ENCODE measurements around the gene MMP28.

DNA sequence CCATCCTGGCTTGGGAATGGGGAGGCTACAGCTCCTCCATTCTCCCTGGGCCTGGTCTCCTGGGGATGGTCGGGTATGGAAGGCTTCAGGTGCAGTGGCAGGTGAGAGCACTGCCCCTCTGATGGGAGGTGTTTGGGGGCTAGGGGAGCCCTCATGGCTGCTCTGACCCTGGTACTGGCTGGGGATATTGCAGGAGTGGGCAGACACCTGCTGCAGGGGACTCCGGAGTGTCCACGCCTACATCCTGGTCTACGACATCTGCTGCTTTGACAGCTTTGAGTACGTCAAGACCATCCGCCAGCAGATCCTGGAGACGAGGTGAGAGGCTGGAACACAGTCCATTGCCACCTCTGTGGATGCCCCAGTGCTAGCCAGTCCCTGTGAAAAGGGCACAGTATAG lies 55.2 kb downstream of the MMP28 start:
- TF ChIP-seq POLR2A (IDR thresholded peaks at IDR 0.05; ENCODE audit: low read depth, low read length) (no peak), MEF2A (IDR thresholded peaks at IDR 0.05; ENCODE audit: insufficient read depth, low read depth, low read length) (no peak), CHD1 (IDR thresholded peaks at IDR 0.05; ENCODE audit: low read depth, low read length) (no peak), SP1 (IDR thresholded peaks at IDR 0.05; ENCODE audit: low read depth, low read length) (no peak), TAF1 (IDR thresholded peaks at IDR 0.05; ENCODE audit: borderline replicate concordance, low read depth, low read length) (no peak), PAX5 (IDR thresholded peaks at IDR 0.05; ENCODE audit: borderline replicate concordance, low read depth, low read length) (no peak), POU2F2 (IDR thresholded peaks at IDR 0.05; ENCODE audit: borderline replicate concordance, low read depth, low read length) (no peak)
- TF ChIP-seq, protein P1, sequence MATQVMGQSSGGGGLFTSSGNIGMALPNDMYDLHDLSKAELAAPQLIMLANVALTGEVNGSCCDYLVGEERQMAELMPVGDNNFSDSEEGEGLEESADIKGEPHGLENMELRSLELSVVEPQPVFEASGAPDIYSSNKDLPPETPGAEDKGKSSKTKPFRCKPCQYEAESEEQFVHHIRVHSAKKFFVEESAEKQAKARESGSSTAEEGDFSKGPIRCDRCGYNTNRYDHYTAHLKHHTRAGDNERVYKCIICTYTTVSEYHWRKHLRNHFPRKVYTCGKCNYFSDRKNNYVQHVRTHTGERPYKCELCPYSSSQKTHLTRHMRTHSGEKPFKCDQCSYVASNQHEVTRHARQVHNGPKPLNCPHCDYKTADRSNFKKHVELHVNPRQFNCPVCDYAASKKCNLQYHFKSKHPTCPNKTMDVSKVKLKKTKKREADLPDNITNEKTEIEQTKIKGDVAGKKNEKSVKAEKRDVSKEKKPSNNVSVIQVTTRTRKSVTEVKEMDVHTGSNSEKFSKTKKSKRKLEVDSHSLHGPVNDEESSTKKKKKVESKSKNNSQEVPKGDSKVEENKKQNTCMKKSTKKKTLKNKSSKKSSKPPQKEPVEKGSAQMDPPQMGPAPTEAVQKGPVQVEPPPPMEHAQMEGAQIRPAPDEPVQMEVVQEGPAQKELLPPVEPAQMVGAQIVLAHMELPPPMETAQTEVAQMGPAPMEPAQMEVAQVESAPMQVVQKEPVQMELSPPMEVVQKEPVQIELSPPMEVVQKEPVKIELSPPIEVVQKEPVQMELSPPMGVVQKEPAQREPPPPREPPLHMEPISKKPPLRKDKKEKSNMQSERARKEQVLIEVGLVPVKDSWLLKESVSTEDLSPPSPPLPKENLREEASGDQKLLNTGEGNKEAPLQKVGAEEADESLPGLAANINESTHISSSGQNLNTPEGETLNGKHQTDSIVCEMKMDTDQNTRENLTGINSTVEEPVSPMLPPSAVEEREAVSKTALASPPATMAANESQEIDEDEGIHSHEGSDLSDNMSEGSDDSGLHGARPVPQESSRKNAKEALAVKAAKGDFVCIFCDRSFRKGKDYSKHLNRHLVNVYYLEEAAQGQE (IDR thresholded peaks at IDR 0.05; ENCODE audit: low read depth, low read length) = no peak
- TF ChIP-seq, protein P2, sequence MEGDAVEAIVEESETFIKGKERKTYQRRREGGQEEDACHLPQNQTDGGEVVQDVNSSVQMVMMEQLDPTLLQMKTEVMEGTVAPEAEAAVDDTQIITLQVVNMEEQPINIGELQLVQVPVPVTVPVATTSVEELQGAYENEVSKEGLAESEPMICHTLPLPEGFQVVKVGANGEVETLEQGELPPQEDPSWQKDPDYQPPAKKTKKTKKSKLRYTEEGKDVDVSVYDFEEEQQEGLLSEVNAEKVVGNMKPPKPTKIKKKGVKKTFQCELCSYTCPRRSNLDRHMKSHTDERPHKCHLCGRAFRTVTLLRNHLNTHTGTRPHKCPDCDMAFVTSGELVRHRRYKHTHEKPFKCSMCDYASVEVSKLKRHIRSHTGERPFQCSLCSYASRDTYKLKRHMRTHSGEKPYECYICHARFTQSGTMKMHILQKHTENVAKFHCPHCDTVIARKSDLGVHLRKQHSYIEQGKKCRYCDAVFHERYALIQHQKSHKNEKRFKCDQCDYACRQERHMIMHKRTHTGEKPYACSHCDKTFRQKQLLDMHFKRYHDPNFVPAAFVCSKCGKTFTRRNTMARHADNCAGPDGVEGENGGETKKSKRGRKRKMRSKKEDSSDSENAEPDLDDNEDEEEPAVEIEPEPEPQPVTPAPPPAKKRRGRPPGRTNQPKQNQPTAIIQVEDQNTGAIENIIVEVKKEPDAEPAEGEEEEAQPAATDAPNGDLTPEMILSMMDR (IDR thresholded peaks at IDR 0.05 in 2 of 3, conservative IDR thresholded peaks at IDR 0.05 in 1 of 3; ENCODE audit: control insufficient read depth in 2 of 3, extremely low read depth in 1 of 3, insufficient read depth in 1 of 3, low read depth in 3 of 3, low read length in 3 of 3) = no peak
- TF ChIP-seq, protein P3, sequence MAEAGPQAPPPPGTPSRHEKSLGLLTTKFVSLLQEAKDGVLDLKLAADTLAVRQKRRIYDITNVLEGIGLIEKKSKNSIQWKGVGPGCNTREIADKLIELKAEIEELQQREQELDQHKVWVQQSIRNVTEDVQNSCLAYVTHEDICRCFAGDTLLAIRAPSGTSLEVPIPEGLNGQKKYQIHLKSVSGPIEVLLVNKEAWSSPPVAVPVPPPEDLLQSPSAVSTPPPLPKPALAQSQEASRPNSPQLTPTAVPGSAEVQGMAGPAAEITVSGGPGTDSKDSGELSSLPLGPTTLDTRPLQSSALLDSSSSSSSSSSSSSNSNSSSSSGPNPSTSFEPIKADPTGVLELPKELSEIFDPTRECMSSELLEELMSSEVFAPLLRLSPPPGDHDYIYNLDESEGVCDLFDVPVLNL (IDR thresholded peaks at IDR 0.05; ENCODE audit: low read depth, low read length) = no peak
